GM19193 (cell line): ENCODE measurements around the gene DNAI4.

Experiments
- POLR2A ChIP-seq: IDR thresholded peaks from 4 replicates; pipeline ENCODE4 v1.6.1; 2011; ENCODE audit not compliant: insufficient read depth, insufficient read length; ENCODE audit errors: extremely low read depth

DNAI4 gene

DNA sequence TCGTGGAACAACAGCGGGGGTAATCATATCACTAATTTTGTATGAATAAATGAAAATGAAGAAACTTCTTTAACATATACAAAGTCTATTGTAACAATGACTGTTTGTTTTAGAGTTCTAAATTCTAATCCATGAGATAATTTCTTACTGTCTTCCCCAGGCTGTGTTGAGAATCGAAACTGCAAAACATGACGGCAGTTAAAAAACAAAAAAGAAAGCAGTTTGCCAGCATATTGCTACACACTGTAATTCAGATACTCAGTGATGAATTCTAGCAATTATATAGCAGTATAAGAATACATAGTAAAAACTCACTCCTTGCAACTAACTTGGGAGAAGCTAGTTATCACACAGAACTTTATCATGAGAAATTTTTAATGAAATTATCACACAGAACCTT, 145.7 kb downstream of the DNAI4 start:
- TF ChIP-seq POLR2A, result no peak

DNA sequence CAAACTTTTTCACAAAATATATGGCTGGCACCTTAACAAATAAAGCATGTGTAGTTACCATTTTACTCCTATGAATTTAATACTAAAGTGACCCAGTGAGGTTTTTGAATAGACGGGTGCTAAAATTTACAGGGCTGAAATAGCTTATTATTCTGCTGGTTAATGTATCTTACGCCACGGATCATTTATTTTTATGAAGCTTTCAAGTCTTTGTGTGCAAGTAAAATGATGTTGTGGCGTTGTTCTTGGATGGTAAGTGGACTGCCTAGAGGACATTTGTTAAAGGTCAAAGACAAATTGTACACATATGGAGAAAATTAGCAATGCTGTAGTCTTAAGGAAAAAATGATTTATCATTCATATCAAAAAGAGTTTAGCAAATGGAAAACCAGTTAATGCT, 146.4 kb downstream of the DNAI4 start:
- TF ChIP-seq POLR2A, result no peak

- no peak for TF ChIP-seq POLR2A
These were observed 146.8 kb downstream of the DNAI4 start for GRCh38 chr1:66777831-66778230.

GRCh38 chr1:66775646-66776045, 149.0 kb downstream of the DNAI4 start:
- no peak for TF ChIP-seq POLR2A

DNA sequence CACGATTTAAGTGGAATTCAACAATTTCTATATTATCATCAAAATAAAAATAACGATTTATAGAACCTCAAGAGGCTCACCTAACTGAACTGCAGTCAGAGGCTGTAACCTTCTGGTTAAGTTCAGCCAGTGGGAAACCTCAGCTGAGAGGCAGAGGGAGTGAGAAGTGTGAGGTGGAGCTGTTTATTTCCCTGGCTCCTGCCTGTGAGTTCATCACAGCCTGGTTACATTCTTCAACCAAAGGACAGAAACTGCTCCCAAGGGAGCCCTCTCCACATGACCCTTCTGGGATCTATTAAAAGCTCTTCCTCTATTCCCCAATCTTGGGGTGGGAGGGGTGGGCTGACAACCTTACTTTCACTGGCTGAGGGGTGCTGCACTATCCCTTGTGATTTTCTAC, 150.2 kb downstream of the DNAI4 start:
- no peak for TF ChIP-seq POLR2A

- no peak for TF ChIP-seq POLR2A
These were observed 151.4 kb downstream of the DNAI4 start for GRCh38 chr1:66773227-66773626.

DNA sequence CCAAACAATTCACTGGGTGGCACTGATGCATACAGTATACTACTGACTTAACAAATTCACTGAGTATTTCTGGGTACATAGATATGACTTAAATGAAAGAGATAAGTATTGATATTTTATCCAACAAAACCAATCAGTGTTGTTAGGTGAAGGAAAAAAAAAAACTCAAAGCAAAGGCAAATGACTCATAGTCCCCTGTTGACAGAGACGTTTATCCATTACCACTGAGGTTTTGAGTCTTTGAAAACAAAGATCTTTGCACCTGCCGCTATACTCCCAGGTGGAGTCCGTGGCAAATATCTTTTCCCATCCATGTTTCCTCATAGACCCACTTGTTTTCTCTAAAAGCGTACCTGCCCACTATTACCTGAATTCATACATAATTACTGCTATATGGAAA, 154.0 kb downstream of the DNAI4 start:
- TF ChIP-seq POLR2A, result no peak

DNA sequence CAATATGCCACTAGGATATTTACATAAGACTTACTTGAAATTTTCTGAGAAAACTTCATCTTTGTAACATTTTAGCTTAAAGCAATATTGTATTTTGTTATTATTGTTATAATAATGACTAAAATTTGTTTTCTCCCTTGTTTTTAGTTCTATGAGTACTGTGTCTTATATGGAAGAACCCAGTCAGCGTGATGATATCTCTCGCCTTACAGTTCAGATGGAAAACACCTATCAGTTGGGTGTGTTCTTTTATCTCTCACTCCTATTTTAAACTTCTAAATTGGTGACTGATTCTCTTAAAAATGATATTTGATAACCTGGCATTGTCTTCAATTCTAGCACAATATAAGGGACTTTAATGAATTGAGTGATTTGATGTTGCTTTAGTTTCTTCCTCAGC, 154.4 kb downstream of the DNAI4 start:
- no peak for TF ChIP-seq POLR2A

- TF ChIP-seq POLR2A, result no peak
These were observed 155.0 kb downstream of the DNAI4 start for GRCh38 chr1:66769512-66770229.

DNA sequence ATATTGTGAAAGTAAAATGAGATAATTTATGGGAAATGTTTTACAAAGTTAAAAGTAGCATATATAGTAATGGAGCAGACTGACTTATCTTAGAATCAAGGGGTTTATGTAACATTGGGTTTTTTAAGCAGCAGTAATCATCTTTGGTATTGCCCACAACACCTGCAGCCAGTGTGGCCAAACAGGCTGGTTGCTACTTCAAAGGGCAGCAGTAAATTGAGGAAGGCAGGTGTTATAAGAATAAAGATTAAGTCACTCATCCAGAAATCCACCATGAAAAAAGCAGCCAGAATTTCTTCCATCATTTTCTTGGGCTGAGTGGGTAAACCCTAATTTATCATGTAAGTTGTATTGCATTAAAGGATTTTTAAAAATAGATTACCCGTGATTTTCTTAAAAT, 155.7 kb downstream of the DNAI4 start:
- no peak for TF ChIP-seq POLR2A

DNA sequence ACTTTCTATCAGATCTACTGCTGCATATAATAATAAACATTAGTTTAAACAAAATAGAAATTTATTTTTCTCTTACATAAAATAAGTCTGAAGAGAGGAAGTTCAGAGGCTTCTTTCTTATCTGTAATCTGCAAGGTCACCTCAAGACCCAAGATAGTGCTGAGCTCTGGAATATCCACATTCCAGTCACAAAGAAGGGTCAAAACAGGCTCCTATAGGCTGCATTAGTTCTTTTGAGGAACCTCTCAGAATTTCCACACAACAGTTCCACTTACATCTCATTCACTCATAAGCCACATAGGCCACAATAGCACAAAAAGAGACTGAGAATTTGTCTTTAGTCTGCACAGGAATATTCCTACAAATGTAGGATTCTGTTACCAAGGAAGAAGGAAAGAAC, 157.0 kb downstream of the DNAI4 start:
- TF ChIP-seq POLR2A, result no peak

DNA sequence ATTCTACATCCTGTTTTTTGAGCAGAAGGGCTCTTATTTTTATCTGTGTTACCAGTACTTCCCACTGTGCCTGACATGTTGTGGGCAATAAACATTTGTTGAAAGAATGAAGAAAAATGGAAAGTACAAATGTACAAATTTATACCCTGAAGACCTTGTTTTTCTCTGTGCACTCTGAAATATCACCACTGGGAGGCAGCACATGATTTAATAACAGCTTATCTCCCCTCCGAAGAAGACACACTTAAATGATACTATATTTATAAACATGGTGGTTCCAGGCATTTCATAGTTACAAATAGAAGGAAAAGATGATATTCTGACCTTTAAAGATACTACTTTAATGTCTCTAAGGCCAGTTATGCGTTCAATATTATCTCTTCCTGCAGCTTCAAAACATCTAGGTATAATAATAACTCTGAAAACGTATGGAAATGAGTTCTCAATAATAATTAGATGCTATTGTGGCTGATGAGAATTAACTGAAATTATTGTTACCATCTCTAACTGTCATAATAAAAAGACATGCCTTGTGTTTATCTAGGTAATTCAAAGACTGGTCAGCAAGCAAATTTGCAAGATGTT, 159.6 kb downstream of the DNAI4 start:
- TF ChIP-seq POLR2A, result no peak
